ENCODE data around the gene ARL5B.

ARL5B gene

DNA sequence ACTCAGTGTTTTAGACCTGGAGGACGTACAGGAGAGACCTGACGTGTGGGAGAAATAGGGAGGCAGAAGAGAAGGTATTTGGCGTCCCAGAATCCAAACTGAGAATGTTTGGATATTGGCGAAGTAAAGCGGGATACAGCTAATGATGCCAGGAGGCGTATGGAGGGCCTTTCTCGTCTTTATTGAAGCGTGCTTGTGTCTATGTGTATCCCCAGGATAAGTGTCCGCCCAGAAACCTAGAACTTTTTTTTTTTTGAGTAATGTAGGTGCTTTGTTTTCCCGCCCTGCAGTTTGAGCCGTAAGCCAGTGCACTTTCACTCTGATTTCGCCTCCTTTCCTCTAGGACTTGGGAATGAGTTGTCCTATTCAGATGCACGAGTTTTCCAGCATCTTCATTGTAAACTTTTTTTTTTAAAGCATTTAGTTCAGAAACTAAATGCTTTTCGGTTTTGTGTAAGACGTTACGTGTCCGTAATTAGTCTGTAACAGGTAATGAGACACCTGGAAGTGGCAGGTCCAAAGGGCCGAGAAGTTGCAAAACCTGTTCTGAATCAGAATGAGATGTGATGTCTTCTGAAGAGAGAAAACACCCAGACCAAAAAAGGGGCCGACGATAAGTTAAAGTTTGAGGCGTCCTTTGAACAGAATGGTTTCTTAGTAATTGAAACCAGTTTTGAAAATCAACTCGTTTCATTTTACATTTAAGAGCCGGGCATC lies 746 bp downstream of the ARL5B start:
- DNase-seq = no peak

DNA sequence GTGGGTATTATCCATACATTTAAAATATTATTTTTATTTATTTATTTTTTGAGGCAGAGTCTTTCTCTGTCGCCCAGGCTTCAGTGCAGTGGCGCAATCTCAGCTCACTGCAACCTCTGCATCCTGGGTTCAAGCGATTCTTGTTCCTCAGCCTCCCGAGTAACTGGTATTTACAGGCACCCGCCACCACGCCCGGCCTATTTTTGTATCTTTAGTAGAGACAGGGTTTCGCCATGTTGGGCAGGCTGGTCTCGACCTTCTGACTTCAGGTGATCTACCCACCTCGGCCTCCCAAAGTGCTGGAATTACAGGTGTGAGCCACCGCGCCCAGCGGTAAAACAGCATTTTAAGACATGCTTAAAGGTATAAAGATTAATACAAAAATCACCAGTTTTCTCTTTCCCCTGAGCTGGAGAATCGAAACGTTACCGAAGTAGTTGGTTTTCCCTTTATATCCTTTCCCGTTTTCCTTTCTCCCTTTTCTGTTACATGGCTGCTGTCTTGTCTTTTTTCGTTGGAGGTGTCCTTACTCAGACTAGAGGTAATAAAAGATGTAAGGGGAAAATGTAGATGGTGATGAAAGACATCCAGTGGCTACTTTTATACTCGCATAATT lies 1.7 kb downstream of the ARL5B start:
- no peak for DNase-seq

DNA sequence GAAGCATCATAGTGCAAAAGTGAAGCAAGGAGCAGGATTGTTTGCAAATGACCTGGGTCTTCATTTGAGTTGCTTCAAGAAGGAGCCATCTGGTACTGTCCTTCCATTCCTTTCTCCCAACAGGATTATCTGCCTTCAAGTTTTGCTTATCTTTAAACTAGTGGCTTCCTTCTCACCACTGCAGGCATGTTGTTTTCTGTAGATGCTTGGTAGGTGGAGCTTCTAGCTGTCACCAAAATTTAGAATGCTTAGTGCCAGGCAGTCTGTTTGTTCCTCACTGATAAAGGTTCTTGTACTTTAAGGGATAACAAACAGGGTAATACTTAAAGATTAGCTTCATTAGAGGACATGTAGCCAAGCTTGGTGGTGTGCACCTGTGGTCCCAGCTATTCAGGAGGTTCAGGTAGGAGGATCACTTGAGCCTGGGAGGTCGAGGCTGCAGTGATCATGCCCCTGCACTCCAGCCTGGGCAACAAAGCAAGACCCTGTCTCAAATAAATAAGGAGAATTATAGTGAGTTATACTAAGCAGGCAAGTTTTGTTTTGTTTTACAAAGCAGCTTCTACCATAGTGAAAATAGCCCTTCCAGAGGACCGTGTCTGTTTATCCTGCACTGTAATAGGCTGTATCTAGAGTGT lies 5.7 kb downstream of the ARL5B start:
- DNase-seq = no peak

DNA sequence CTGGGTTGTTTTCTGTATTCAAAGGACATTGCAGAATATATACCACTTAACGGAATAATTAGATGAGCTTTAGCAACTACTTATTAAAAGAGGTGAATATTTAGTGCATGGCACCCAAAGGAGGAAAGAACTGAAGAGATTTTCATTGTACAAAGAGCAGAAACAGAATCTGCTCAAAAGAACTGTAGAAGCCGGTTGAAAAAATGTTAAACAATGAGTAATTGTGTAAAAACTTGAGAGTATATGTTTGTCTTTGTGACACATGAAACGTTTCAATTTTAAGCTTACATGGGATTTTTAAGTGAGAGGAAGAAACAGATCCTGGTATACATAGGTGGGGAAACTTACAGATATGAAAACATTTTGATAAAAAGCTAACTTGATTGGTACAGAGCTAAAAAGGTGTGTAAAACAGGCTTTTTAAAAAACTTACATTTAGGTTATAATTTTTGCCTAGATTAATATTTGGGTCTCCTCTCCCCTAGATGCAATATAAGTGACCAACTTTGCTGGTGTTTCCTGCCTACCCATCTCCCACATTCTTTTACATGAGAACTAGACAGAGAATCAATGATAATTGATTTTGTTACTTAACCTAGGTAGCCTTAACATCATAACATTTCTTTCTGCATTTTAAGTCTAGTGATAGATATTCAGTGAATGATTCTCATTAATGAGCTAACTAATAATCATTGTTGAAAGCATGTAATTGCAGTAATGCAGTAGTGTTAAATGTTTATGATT lies 6.8 kb downstream of the ARL5B start:
- no peak for DNase-seq

DNA sequence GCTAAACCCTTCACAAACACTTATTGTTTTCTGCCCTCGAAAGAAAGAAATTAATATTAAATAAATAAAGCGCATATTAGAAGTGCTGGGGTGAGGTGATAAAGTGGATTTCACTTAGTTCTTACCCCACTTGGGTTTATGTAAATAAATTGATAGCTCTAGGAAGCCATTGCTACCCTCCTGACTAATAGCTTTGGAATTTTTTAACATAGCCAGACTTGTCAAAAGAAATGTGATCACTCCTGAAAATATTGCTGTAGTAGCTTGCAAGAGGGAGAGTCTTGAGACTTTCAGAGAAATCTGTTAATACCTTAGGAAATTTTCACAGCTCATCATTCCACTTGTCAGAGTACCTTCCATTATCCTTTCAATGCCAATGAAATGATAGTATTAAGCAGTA lies 7.6 kb downstream of the ARL5B start:
- no peak for DNase-seq

DNA sequence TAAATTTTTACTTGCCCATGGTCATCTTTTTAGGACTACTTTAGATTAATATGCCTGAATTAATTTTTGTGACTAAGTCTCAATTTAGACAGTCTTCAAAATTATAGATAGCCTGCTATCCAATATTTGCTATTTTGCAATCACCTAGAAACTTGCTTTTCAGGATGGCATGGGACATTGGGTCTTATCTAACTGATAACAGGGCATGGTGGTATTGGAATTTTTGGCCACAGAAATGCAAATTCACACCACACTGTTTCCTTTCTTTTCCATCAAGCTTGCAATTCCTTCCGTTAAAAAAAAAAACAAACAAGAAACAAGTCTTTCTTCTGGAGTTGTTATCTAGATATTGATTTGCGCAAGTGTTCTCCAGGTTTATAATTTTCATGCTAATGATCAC lies 8.8 kb downstream of the ARL5B start:
- no peak for DNase-seq

DNA sequence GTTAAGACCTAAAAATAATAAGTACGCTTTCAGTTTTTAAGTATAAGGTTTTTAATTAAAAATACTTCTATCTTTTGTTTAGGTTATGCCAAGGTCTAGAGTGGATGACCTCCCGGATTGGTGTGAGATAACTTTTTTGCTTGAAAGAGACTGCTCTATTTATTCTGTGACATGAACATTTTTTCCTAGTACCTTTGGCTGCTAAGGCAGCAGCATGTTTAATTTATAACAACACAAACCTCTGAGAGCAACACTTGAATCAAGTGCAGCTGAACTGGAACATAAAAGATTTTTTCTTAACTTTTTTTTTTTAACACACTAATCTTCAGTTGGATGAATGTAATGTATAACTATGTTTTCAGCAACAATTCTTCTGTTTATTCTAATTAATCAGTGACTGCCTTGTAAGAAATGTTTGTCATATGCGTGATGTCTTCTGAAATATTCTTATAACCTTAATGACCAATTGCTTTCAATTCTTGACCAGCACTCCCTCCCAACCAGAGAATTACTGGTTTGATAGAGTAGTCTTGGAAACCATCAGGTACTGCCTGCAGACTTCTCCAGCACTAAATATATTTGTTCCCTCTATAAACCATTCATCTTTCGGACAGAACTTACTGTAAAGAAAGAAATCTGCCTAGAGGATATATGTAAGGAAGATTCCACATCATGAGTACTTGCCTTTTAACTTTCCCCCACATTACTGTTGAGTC lies 16.0 kb downstream of the ARL5B start:
- DNase-seq = no peak

DNA sequence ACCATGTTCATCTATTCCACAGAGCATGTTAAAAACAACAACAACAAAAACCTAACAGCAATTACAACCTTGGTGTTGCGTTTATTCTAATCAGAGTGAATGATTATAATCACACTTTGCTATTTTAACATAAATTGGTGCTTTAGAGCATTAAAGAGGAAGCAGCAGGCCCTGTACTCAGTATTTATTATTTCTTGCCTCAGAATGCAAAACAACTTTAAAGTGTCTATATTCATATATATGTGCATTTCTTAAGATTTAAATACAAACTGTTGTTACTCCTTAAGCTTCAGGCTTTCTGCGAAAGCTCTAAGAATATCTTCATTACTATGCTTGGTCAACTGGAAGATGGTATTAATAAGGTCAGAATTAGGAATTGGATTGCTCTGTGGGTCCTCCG lies 21.5 kb downstream of the ARL5B start:
- DNase-seq = no peak

DNA sequence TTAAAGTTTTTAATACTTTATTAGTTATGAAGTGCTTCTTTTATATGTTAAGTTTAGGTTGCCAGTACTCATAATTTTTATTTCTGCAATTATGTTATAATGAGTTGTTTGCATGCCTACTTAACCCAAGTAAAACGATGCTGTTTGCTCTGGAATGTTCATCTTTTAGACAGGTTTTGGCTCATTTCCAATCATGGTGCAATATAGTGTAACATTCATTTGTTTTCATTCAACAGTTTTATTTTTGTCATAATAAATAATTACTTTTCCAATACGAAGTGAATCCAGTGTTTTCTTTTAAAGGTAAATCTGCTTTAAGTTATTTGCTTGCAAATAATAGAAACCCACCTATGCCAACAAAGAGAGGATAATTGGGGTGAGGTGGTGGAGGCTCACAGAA lies 22.1 kb downstream of the ARL5B start:
- DNase-seq = no peak

DNA sequence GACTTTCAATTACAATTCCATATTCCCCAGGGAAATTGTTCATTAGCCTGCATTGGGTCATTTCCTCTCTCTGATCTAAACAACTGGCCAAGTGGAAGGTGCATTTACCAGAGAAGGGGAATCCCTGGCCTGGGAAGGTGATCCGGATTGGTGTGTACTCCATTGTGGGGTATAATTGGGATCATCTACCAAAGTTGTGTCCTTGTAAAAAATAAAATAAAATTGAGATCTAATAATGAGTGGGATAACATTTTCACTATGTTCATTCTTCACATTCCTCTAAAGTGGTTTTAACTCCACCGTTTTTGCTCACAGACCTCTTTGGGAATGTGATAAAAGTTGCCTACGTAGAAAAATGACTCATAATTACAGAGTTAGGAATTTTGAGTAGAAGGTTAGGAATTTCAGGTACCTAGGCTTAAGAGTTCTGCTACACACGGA lies 22.8 kb downstream of the ARL5B start:
- DNase-seq = no peak

DNA sequence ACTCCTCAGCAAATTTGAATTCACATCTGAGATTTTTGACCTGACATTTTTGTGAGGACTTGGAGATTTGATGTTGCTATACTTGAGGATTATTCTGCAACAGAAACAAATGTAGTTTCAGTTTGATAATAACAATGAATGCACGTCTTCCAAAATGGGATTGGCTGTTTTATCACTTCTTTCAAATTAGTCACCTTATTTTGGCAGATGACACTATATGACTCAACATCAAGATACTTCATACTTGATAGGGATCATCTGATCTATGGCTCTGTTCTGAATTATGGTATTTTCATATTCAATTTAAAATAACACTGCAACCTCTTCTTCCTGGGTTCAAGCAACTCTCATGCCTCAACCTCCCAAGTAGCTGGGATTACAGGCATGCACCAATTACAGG lies 24.2 kb downstream of the ARL5B start:
- no peak for DNase-seq

DNA sequence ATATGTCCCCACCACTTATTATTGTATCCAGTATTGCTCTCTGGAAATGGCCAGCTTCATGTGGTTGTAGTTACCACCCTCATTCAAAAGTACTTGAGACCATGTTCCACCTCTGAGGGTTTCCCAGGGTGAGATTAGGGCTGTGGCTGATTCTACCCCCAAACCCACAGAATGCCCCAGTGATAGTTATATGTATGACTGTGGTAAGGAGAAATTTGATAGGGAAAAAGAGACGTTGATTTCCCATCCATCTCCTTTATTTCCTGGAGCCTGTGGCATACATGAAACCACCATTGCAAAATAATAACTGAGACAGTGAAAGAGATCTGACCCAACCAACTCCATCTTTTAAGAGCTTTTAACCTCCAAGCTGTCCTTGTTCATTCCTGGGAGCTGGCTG lies 25.2 kb downstream of the ARL5B start:
- no peak for DNase-seq

DNA sequence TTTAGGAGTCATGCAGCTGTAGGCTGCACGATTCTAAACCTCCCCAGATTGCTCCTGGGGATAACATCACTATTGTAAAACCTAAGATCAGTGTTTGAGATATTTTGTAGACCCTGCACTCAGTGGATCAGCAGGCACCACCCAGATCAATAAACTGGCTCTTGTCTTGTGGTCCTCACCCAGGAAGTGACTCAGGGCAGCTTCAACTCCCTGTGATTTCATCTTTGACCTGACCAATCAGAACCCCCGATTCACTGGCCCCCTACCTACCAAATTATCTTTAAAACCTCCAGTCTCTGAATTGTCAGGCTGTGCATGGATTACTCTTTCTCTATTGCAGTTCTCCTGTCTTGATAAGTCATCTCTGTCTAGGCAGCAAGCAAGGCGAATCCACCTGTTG lies 25.7 kb downstream of the ARL5B start:
- DNase-seq = no peak

DNA sequence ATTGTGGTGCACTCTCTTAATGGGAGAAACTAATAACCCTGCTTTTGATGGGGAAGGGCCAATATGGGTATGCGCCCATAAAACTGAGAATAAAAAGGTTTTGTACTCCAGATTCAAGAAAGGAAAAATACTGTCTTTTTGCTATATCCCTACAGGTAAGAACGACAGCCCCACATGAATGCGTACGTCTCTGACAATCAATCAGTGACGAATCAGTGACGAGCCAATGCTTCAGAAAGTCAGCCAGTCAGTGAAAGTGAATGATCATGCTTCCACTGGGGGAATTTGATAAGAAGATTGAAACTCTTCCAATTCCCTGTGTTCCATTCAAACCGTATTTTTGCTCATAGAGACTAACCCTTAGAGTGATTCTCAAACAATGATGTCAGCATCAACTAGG lies 26.3 kb downstream of the ARL5B start:
- no peak for DNase-seq

DNA sequence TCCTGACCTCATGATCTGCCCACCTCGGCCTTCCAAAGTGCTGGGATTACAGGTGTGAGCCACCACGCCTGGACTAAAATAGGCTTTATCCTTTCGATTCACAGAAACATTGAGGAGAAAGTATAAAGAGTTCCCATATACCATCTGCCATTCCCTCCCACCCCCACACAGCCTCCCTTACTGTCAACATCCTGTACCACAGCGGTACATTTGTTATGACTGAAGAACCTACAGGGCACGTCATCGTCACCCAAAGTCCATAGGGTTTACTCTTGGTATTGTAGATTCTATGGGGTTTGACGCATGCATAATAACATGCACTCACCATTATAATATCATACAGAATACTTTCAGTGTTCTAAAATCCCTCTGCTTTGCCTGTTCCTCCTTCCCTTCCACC lies 28.0 kb downstream of the ARL5B start:
- no peak for DNase-seq

DNA sequence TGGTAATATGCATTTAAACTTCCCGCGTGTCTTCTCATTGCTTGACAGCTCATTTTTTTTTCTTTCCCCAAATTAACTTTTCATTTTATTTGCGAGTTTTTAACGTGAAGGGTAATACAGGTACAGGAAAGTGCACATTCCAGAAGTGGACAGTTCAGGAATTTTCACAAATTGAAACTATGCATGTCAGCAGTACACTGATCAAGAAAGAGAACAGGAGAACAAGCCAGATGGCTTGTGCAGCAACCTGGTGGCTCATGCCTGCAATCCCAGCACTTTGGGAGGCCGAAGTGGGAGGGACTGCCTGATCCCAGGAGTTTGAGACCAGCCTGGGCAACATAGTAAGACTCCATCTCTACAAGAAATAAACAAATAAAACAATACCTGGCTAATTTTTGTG lies 28.5 kb downstream of the ARL5B start:
- no peak for DNase-seq

DNA sequence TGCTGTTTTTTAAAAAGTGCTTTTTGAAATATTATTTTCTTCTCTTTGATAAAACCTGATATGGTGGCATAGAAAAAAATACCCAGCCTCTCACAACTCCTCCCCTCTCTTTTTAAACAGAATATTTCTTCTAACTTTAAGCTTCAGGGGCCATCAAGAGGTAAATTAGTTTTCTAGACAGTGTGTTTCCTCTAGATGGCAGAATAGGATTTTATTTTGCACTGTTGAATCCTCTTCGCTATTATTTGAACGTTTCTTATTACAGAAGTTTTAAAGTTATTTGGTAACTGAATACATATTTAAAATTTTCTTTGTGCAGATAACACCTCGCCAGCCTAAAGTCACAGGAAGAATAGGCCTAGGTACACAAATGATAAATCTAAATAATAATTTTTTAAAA lies 30.3 kb downstream of the ARL5B start:
- no peak for DNase-seq

DNA sequence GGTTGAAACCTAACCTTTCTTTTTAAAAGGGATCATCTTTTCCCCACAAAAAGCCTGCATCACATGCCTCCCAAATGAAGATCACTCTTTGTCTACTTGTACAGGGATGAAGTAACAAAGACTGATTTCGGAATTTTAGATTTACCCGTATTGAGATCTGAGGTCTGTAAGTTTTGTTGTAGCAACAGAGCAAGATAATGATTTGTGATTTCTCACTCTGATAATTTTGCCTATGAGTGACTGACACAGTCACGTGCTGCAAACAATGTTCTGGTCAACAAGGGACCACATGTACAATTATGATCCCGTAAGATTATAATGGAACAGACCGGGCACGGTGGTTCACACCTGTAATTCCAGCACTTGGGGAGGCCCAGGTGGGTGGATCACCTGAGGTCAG lies 31.3 kb downstream of the ARL5B start:
- DNase-seq = no peak

DNA sequence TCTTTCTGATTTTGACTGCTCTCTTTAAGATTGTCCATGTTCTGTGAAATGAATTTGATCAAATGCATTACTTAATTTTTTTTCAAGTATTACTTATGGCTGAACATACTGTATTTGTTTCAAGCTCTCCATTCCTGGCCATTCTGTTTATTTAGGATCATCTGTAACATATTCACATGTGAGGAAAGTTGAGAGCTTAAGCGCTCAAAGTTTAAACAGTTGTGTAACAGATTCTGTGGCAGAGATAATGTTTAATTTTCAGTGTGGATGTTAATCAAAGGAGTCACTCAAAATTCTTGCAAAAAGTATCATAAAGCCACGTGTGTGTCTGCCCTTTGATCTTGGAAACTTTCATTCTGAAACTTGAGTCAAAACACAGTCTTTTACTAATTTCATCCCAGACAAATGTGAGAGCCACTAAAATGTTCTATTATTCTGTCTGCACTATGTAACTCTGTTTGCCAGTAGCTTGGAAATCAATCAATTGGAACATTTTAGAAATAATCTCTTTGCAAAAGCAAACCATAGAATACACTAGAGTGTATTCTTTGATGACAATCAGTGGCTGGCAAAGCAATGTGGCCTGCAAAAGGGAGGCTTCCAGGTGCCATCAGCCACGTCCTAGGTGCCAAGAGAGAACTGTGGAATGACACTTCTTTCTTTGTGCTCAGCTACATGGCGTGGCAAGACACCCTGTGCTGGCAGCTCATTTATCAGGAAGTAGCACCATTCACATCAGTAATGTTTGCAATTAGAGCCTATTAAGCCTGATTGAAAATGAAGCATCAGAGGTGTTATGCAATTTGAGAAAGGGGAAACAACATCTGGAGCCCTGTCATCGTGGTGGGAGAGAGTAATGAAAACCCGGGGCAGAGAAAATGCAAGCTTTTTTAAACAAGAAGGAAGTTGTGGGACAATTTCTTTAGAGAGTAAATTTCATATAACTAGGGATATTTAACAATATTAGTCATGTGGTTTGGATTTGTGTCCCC lies 40.9 kb downstream of the ARL5B start:
- no peak for DNase-seq

DNA sequence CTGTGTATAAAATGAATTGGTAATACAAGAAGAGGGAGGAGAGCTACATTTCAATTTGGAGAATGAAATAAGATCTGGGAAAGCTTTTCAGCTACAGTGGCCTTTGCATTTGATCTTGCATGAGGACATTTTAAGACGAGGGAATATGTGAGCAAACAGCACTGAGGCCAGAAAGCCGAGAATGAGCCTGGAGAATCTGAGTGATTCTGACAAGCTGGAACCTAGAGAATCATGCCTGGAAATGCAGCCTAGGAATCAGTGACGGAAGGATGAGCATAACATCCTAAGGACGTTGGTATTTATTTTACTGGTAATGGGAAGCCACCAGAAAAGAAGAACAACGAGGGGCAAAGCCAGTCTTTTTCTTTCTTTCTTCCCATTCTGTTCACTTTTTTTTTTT lies 44.3 kb downstream of the ARL5B start:
- no peak for DNase-seq

DNA sequence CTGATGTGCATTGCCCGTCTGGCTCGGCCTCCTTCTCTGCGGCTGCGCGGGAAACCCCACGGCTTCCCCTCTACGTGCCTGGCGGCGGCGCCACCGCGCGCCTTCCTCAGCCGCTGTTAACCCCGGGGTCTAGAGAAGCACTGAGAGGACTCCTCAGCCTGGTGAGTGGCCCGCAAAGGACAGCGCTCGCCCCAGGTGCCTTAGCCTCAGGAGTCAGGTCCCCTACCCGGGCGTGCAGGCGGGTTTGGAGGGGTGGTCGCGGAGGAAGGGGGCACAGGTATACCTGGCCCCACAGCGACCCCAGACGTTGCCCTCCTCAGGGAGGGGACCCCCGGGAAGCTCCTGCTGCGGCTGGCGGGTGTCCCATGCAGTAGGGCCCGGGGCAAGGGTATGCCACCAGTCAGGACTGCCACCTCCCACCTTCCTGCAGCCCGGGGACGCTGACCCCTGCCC lies 51.0 kb downstream of the ARL5B start:
- no peak for DNase-seq

DNA sequence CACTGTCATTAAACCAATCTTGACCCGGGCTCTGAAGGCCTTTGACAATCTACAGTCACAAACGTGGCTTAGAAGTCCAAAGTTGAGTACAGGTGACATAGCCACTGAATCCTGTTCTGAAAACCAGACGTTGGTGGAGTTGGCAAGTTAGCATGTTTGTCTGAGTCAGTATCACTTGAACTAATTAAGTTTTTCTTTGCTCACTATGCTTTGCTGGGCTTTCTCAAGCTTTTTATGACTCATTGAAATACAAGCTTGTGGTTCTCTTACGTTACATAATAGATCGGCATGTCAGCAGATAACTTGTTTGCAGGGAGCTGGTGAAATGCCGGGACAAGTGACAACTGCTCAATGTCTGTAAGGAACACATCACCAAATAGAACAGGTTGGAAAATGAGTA lies 53.8 kb downstream of the ARL5B start:
- DNase-seq = no peak
